Measurements from ENCODE around the gene STIMATE.

- TF ChIP-seq, protein P1, sequence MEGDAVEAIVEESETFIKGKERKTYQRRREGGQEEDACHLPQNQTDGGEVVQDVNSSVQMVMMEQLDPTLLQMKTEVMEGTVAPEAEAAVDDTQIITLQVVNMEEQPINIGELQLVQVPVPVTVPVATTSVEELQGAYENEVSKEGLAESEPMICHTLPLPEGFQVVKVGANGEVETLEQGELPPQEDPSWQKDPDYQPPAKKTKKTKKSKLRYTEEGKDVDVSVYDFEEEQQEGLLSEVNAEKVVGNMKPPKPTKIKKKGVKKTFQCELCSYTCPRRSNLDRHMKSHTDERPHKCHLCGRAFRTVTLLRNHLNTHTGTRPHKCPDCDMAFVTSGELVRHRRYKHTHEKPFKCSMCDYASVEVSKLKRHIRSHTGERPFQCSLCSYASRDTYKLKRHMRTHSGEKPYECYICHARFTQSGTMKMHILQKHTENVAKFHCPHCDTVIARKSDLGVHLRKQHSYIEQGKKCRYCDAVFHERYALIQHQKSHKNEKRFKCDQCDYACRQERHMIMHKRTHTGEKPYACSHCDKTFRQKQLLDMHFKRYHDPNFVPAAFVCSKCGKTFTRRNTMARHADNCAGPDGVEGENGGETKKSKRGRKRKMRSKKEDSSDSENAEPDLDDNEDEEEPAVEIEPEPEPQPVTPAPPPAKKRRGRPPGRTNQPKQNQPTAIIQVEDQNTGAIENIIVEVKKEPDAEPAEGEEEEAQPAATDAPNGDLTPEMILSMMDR (IDR thresholded peaks at IDR 0.05): no peak
- no peak for TF ChIP-seq EP300 (IDR thresholded peaks at IDR 0.05)
Measured at GRCh38 chr3:52824037-52824436, 73.3 kb downstream of the STIMATE start.

Data from stomach (tissue), 4 donors.